H1 (cell line): ENCODE results near the gene SRSF8. TPM values are rescaled to one million over a fixed set of nuclear protein-coding genes. Genes with fewer than 3 reads are reported as not detected.

Source experiments
- CTCF ChIA-PET: fragments of 300-600 bp; sonication (Branson Sonifier 250); formaldehyde crosslinking; loops from one replicate; lab custom pipeline; 2021; ENCODE audit not compliant: partially characterized antibody; lab: Charles Lee
- POLR2A ChIA-PET: fragments of 300-600 bp; sonication (Branson Sonifier 250); formaldehyde crosslinking; loops from one replicate; lab custom pipeline; 2021; ENCODE audit warnings: inconsistent platforms; ENCODE audit not compliant: partially characterized antibody; lab: Charles Lee
- DNase-seq, 2 experiments: peaks; one replicate each; pipeline versions ENCODE4 v3.0.0 to v3.0.0-alpha.2; 2010 to 2022; ENCODE audit warnings: low spot score in 2 of 2, low read depth in 1 of 2, mixed read lengths in 1 of 2
- FAIRE-seq: peaks from 2 replicates; lab custom pipeline; 2011; peaks lifted over from hg19 to GRCh38; lab: Jason Lieb, UNC
- H2AFZ ChIP-seq: 2 replicates; pipeline ENCODE4 v1.8.1; 2012; ENCODE audit warnings: low read length, inconsistent platforms
- H2AK5ac ChIP-seq: 2 replicates; pipeline ENCODE4 v1.6.1; 2013; ENCODE audit warnings: low read depth, low read length
- H2BK120ac ChIP-seq: replicated peaks from 2 replicates; pipeline ENCODE3; 2013; ENCODE audit warnings: low read depth, low read length, inconsistent platforms
- H2BK12ac ChIP-seq: 2 replicates; pipeline ENCODE4 v1.6.1; 2013; ENCODE audit warnings: low read depth, low read length
- H2BK15ac ChIP-seq: 2 replicates; pipeline ENCODE4 v1.6.1; 2013; ENCODE audit warnings: low read length
- H2BK20ac ChIP-seq: 2 replicates; pipeline ENCODE4 v1.6.1; 2013; ENCODE audit warnings: low read length
- H2BK5ac ChIP-seq: 2 replicates; pipeline ENCODE4 v1.6.1; 2013; ENCODE audit warnings: low read depth, low read length
- H3K14ac ChIP-seq: 2 replicates; pipeline ENCODE4 v1.6.1; 2013; ENCODE audit warnings: inconsistent platforms; ENCODE audit not compliant: insufficient read length
- H3K18ac ChIP-seq: 2 replicates; pipeline ENCODE4 v1.6.1; 2013; ENCODE audit warnings: low read length; ENCODE audit errors: extremely low read depth
- H3K23ac ChIP-seq: 2 replicates; pipeline ENCODE4 v1.6.1; 2013; ENCODE audit warnings: inconsistent platforms; ENCODE audit not compliant: insufficient read length
- H3K23me2 ChIP-seq: 2 replicates; pipeline ENCODE4 v1.6.1; 2013; ENCODE audit warnings: low read depth, low read length
- H3K27ac ChIP-seq: 2 replicates; pipeline ENCODE4 v1.6.1; 2011; ENCODE audit warnings: low read depth, low read length, inconsistent platforms
- H3K27me3 ChIP-seq, 4 experiments: replicated peaks in 1 of 4; 1 replicate in 1 of 4; 2 replicates in 3 of 4; pipeline versions ENCODE4 v1.6.1 to v1.8.1; 2011 to 2013; ENCODE audit warnings: low read length in 3 of 4, mild to moderate bottlenecking in 3 of 4, inconsistent platforms in 2 of 4, mixed read lengths in 2 of 4, moderate library complexity in 1 of 4; ENCODE audit not compliant: control insufficient read depth in 3 of 4, insufficient read depth in 3 of 4; ENCODE audit errors: extremely low read depth in 1 of 4
- H3K36me3 ChIP-seq, 4 experiments: 2 replicates each; pipeline versions ENCODE4 v1.6.1 to v1.8.1; 2011 to 2013; ENCODE audit warnings: mild to moderate bottlenecking in 4 of 4, low read length in 3 of 4, moderate library complexity in 2 of 4, control low read depth in 1 of 4, inconsistent platforms in 1 of 4; ENCODE audit not compliant: insufficient read depth in 4 of 4, control insufficient read depth in 2 of 4
- H3K4ac ChIP-seq: replicated peaks from 2 replicates; pipeline ENCODE3; 2013; ENCODE audit warnings: low read length, low read depth, mixed read lengths, inconsistent platforms; ENCODE audit not compliant: insufficient read length
- H3K4me1 ChIP-seq, 4 experiments: replicated peaks in 1 of 4; 1 replicate in 1 of 4; 2 replicates in 3 of 4; pipeline versions ENCODE4 v1.6.1 to v1.8.1; 2011 to 2013; ENCODE audit warnings: low read length in 3 of 4, inconsistent platforms in 2 of 4, mixed read lengths in 1 of 4; ENCODE audit not compliant: insufficient read depth in 4 of 4, control insufficient read depth in 3 of 4
- H3K4me2 ChIP-seq, 2 experiments: 2 replicates each; pipeline versions ENCODE4 v1.6.1 to v1.8.1; 2011 to 2013; ENCODE audit warnings: low read depth in 2 of 2, low read length in 2 of 2, control low read depth in 1 of 2, inconsistent platforms in 1 of 2, mild to moderate bottlenecking in 1 of 2; ENCODE audit not compliant: insufficient read depth in 1 of 2
- H3K4me3 ChIP-seq, 4 experiments: fragments of 200-600, 300-600 bp in 1 of 4; sonication (generic), shearing (Covaris generic), sonication (Bioruptor Twin) in 1 of 4; 2 replicates each; pipeline versions ENCODE4 v1.5.1 to v1.8.1; 2011 to 2016; ENCODE audit warnings: low read length in 4 of 4, low read depth in 3 of 4, control low read depth in 2 of 4, inconsistent platforms in 2 of 4, mild to moderate bottlenecking in 2 of 4, mixed read lengths in 1 of 4, moderate library complexity in 1 of 4; ENCODE audit not compliant: insufficient read depth in 2 of 4; ENCODE audit errors: extremely low read depth in 1 of 4
- H3K56ac ChIP-seq: replicated peaks from 2 replicates; pipeline ENCODE3; 2013; ENCODE audit warnings: low read depth, mild to moderate bottlenecking, mixed read lengths, low read length, inconsistent platforms; ENCODE audit not compliant: insufficient read length
- H3K79me1 ChIP-seq: 2 replicates; pipeline ENCODE4 v1.6.1; 2013; ENCODE audit warnings: low read depth, low read length, control low read depth
- H3K79me2 ChIP-seq, 2 experiments: 2 replicates each; pipeline versions ENCODE4 v1.6.1 to v1.8.1; 2012 to 2013; ENCODE audit warnings: low read length in 2 of 2, mild to moderate bottlenecking in 2 of 2, inconsistent platforms in 1 of 2; ENCODE audit not compliant: insufficient read depth in 2 of 2, control insufficient read depth in 1 of 2
- H3K9ac ChIP-seq, 4 experiments: replicated peaks in 1 of 4; 1 replicate in 1 of 4; 2 replicates in 3 of 4; pipeline versions ENCODE4 v1.6.1 to v1.8.1; 2011 to 2013; ENCODE audit warnings: low read depth in 3 of 4, low read length in 3 of 4, control low read depth in 2 of 4, mild to moderate bottlenecking in 2 of 4, moderate library complexity in 2 of 4, inconsistent platforms in 1 of 4; ENCODE audit errors: extremely low read depth in 1 of 4
- H3K9me3 ChIP-seq, 2 experiments: 2 replicates each; pipeline versions ENCODE4 v1.6.1 to v1.8.1; 2012 to 2013; ENCODE audit warnings: mild to moderate bottlenecking in 2 of 2, moderate library complexity in 2 of 2, control low read depth in 1 of 2, inconsistent platforms in 1 of 2, low read depth in 1 of 2, low read length in 1 of 2, mixed read lengths in 1 of 2; ENCODE audit not compliant: insufficient read depth in 2 of 2
- H4K20me1 ChIP-seq, 2 experiments: replicated peaks in 1 of 2; 2 replicates each; pipeline versions ENCODE3 to v1.8.1; 2011 to 2013; ENCODE audit warnings: inconsistent platforms in 2 of 2, low read length in 2 of 2, mild to moderate bottlenecking in 1 of 2; ENCODE audit not compliant: insufficient read depth in 2 of 2, control insufficient read depth in 1 of 2
- H4K5ac ChIP-seq: 2 replicates; pipeline ENCODE4 v1.6.1; 2013; ENCODE audit warnings: low read length, low read depth, mixed read lengths, inconsistent platforms; ENCODE audit not compliant: insufficient read length
- H4K8ac ChIP-seq: 2 replicates; pipeline ENCODE4 v1.8.0; 2013; ENCODE audit warnings: mild to moderate bottlenecking, moderate library complexity, low read length, inconsistent platforms; ENCODE audit not compliant: insufficient read depth; ENCODE audit errors: extremely low read depth
- H4K91ac ChIP-seq: replicated peaks from 2 replicates; pipeline ENCODE3; 2013; ENCODE audit warnings: low read length, mixed read lengths, inconsistent platforms; ENCODE audit not compliant: insufficient read length
- ASH2L ChIP-seq: fragments of 200-600, 300-600 bp; sonication (generic); IDR thresholded peaks from one replicate; pipeline ENCODE4 v1.7.1; 2017; ENCODE audit warnings: low read length
- BCL11A ChIP-seq, 2 experiments: IDR thresholded peaks; one replicate each; pipeline ENCODE4 v1.6.1; 2011; ENCODE audit warnings: low read depth in 2 of 2, low read length in 2 of 2, mild to moderate bottlenecking in 2 of 2
- CEBPB ChIP-seq: IDR thresholded peaks from 2 replicates; pipeline ENCODE4 v1.6.1; 2012; ENCODE audit warnings: low read depth, low read length
- CHD1 ChIP-seq: IDR thresholded peaks from 2 replicates; pipeline ENCODE4 v1.6.1; 2012; ENCODE audit warnings: low read depth, low read length, improper control_type of control experiment
- GABPA ChIP-seq: IDR thresholded peaks from 2 replicates; pipeline ENCODE4 v1.6.1; 2011; ENCODE audit warnings: mild to moderate bottlenecking, low read length, moderate library complexity, borderline replicate concordance; ENCODE audit not compliant: insufficient read depth
- GTF2F1 ChIP-seq: IDR thresholded peaks from 2 replicates; pipeline ENCODE4 v1.6.1; 2012; ENCODE audit warnings: low read depth, low read length, improper control_type of control experiment, borderline replicate concordance
- HDAC6 ChIP-seq: IDR thresholded peaks from one replicate; pipeline ENCODE4 v1.7.1; 2012; ENCODE audit warnings: low read depth, mild to moderate bottlenecking, inconsistent platforms, low read length, moderate library complexity
- NANOG ChIP-seq: IDR thresholded peaks from 2 replicates; pipeline ENCODE4 v1.6.1; 2011; ENCODE audit warnings: low read length, low read depth, mild to moderate bottlenecking, inconsistent platforms; ENCODE audit not compliant: insufficient read depth, poor library complexity, severe bottlenecking
- POLR2AphosphoS5 ChIP-seq: IDR thresholded peaks from 2 replicates; pipeline ENCODE4 v1.6.1; 2011; ENCODE audit warnings: low read depth, low read length
- POU5F1 ChIP-seq: IDR thresholded peaks from 2 replicates; pipeline ENCODE4 v1.6.1; 2011; ENCODE audit warnings: low read depth, mild to moderate bottlenecking, low read length, moderate library complexity
- SUZ12 ChIP-seq: fragments of 200-600 bp; sonication (generic); IDR thresholded peaks from 2 replicates; pipeline ENCODE4 v1.6.1; 2012; ENCODE audit warnings: mild to moderate bottlenecking, inconsistent platforms, low read length, moderate library complexity, mixed read lengths
- TBP ChIP-seq: IDR thresholded peaks from 2 replicates; pipeline ENCODE4 v1.6.1; 2011; ENCODE audit warnings: low read depth, low read length, improper control_type of control experiment
- TEAD4 ChIP-seq: IDR thresholded peaks from 2 replicates; pipeline ENCODE4 v1.6.1; 2012; ENCODE audit warnings: low read depth, low read length, inconsistent platforms, mixed read lengths
- USF2 ChIP-seq: IDR thresholded peaks from 2 replicates; pipeline ENCODE4 v1.6.1; 2011; ENCODE audit warnings: low read length, improper control_type of control experiment
- WGBS, 2 experiments: shearing (Covaris generic) in 1 of 2; methylation state at CpG; one replicate each; pipeline versions ENCODE4 v1.1.6 to v1.1.7; 2013 to 2015; ENCODE audit warnings: low lambda C conversion rate in 2 of 2, mixed read lengths in 2 of 2, inconsistent platforms in 1 of 2, low coverage in 1 of 2, missing lambda C conversion rate in 1 of 2; ENCODE audit not compliant: insufficient replicate concordance in 2 of 2, insufficient coverage in 1 of 2, insufficient read length in 1 of 2; ENCODE audit errors: extremely low coverage in 1 of 2, missing lambda C conversion rate in 1 of 2; 5-methylcytosine and 5-hydroxymethylcytosine counted together
- polyA plus RNA-seq, 7 experiments: library from polyadenylated mRNA; depleted of rRNA in 3 of 7; stranded (reverse) in 5 of 7; unstranded in 2 of 7; fragments of >200 nt in 5 of 7; fragments of 200-250 nt in 2 of 7; gene quantifications; 1 replicate in 5 of 7; 2 replicates in 1 of 7; 4 replicates in 1 of 7; pipeline versions ENCODE4 v1.2.1 to v1.2.3, GENCODE V29; 2011 to 2013; ENCODE audit warnings: missing spikeins in 2 of 7, mixed read lengths in 2 of 7
- total RNA-seq: library from RNA; stranded (reverse); fragmentation: NEBNext Ultra II Directional; extraction: Animal tissue kit (Norgen Biotek cat#: 25700); gene quantifications from 2 replicates; pipeline ENCODE4 v1.2.1, GENCODE V29; 2021

Gene SRSF8
- total and polyA plus RNA-seq, 2 of the 8 experiments (the other 6 are each of a cell fraction or from before 2014, with no cell fraction given): 13.2 to 18.5 TPM

- no peak for DNase-seq
- Histone ChIP-seq H2BK20ac (no peak overlapping the region), H3K9ac (no peak overlapping the region), H3K36me3 (no peaks in the 10 kb centered on the region), H2AK5ac (no peak overlapping the region), H4K5ac (no peak overlapping the region), H3K4me2 (no peak overlapping the region), H3K27ac (no peak overlapping the region), H3K4me3 (no peak overlapping the region), H3K79me2 (no peaks in the 10 kb centered on the region), H3K27me3 (no peaks in the 10 kb centered on the region), H2BK12ac (no peak overlapping the region), H3K4me1 (peaks cover 0 to 2% (median under 1%) of the 10 kb centered on the region in 4 experiments; a peak in 1 of 7 replicates), H2BK5ac (no peak overlapping the region), H4K20me1 (no peaks in the 10 kb centered on the region), H4K8ac (no peak overlapping the region), H3K18ac (no peak overlapping the region), H3K9me3 (no peaks in the 10 kb centered on the region), H3K79me1 (no peaks in the 10 kb centered on the region), H4K91ac (no peak overlapping the region), H2BK120ac (no peak overlapping the region), H3K23me2 (no peaks in the 10 kb centered on the region), H2AFZ (no peak overlapping the region), H2BK15ac (no peak overlapping the region), H3K4ac (no peak overlapping the region), H3K56ac (no peak overlapping the region), H3K14ac (no peak overlapping the region), H3K23ac (no peak overlapping the region)
- ChIA-PET CTCF (interaction anchor here (1.4 to 9.4 kb wide), 2 partner anchors 9 to 64 kb away, joined by 4 to 84 read pairs; partner anchors contain the start of gene SRSF8), POLR2A (interaction anchor here (2.5 to 3.9 kb wide), 2 partner anchors 11 to 12 kb away, joined by 8 to 19 read pairs; partner anchors contain the start of genes ENDOD1 and SRSF8)
- 67% methylated on average over 1 of the region's 1 CpG; no CpG with 5 or more reads in 1 of the 2 experiments for WGBS, 2 experiments
- no peak for FAIRE-seq
- TF ChIP-seq POU5F1 (no peak), GTF2F1 (no peak), TEAD4 (no peak), CHD1 (no peak), HDAC6 (no peak), GABPA (no peak), TBP (no peak), CEBPB (no peak), BCL11A (IDR thresholded peaks at IDR 0.05; ENCODE audit: low read depth in 2 of 2, low read length in 2 of 2) (no peak), USF2 (no peak), NANOG (no peak), ASH2L (no peak), SUZ12 (no peak), POLR2AphosphoS5 (no peak)
Observed at GRCh38 chr11:95078526-95078925, 11.8 kb downstream of the SRSF8 start.
